Prostate gland (tissue), 2 donors: ENCODE results near the gene ENAH.

Experiments
- CTCF ChIP-seq, 4 experiments: fragments of 200-600 bp in 2 of 4; fragments of 450-650 bp in 2 of 4; sonication (generic) in 2 of 4; IDR thresholded peaks; 1 replicate in 3 of 4; 2 replicates in 1 of 4; pipeline ENCODE4 v1.5.1; 2016 to 2019; ENCODE audit warnings: antibody characterized with exemption in 4 of 4, mild to moderate bottlenecking in 2 of 4, moderate library complexity in 2 of 4
- POLR2A ChIP-seq: fragments of 450-650 bp; IDR thresholded peaks from one replicate; pipeline ENCODE4 v1.6.1; 2016; ENCODE audit warnings: antibody characterized with exemption, mild to moderate bottlenecking

DNA sequence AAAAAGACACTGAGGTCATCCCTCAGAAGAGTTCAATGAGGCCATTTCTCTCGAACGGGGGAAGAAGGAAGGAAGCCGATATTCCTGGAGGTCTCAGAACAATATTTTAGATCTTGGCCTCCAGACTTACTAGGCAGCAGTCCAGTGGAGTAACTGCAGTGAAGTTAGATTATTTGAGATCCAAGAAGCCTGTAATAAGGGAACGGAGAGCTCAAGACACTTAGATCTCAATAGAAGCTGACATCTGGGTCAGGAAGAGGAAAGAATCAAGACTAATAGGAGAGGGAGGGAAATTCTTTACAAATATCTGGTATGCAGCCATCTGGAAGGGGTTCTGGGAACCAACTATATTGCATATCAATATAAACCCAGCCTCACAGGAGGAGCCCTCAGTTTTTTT, 13.6 kb upstream of the ENAH start:
- TF ChIP-seq CTCF (IDR thresholded peaks at IDR 0.05) (no peak), POLR2A (no peak)
